ENCODE data around the gene SLC41A3.
"Not testable (repeated sequence)": the region's sequence is repeated elsewhere in the genome, so short reads cannot be mapped to it uniquely, and the experiment has no call there.

The SLC41A3 gene

GRCh38 chr3:126106336-126107202 lies 22.6 kb upstream of the SLC41A3 start:
- DNase-seq (ENCODE audit: low read depth in 2 of 2): no peak

- no peak for DNase-seq (ENCODE audit: low read depth in 2 of 2)
These were observed 21.8 kb upstream of the SLC41A3 start for GRCh38 chr3:126105691-126106187.

- DNase-seq (ENCODE audit: low read depth in 2 of 2): no peak
These were observed 21.1 kb upstream of the SLC41A3 start for GRCh38 chr3:126104742-126105605.

GRCh38 chr3:126104028-126104635 lies 20.2 kb upstream of the SLC41A3 start:
- no peak for DNase-seq (ENCODE audit: low read depth in 2 of 2)

- no peak for DNase-seq (ENCODE audit: low read depth in 2 of 2)
These were observed 19.4 kb upstream of the SLC41A3 start for GRCh38 chr3:126103121-126104027.

- DNase-seq (ENCODE audit: low read depth in 2 of 2): no peak
These were observed 18.6 kb upstream of the SLC41A3 start for GRCh38 chr3:126102530-126102951.

GRCh38 chr3:126102011-126102410 lies 18.1 kb upstream of the SLC41A3 start:
- DNase-seq (ENCODE audit: low read depth in 2 of 2): no peak

GRCh38 chr3:126101521-126101982 lies 17.6 kb upstream of the SLC41A3 start:
- DNase-seq (ENCODE audit: low read depth in 2 of 2): no peak

GRCh38 chr3:126100634-126101301 lies 16.8 kb upstream of the SLC41A3 start:
- DNase-seq (ENCODE audit: low read depth in 2 of 2): no peak

GRCh38 chr3:126100269-126100633 lies 16.3 kb upstream of the SLC41A3 start:
- DNase-seq (ENCODE audit: low read depth in 2 of 2): no peak

GRCh38 chr3:126098391-126098858 lies 14.5 kb upstream of the SLC41A3 start:
- DNase-seq (ENCODE audit: low read depth in 2 of 2): no peak

GRCh38 chr3:126097801-126098200 lies 13.9 kb upstream of the SLC41A3 start:
- DNase-seq (ENCODE audit: low read depth in 2 of 2): no peak

GRCh38 chr3:126096274-126096673 lies 12.3 kb upstream of the SLC41A3 start:
- not testable (repeated sequence) for DNase-seq (ENCODE audit: low read depth in 2 of 2)

GRCh38 chr3:126092128-126092527 lies 8.2 kb upstream of the SLC41A3 start:
- not testable (repeated sequence) for DNase-seq (ENCODE audit: low read depth in 2 of 2)

GRCh38 chr3:126087552-126088175 lies 3.7 kb upstream of the SLC41A3 start:
- DNase-seq (ENCODE audit: low read depth in 2 of 2): no peak

GRCh38 chr3:126085841-126086240 lies 1.9 kb upstream of the SLC41A3 start:
- no peak for DNase-seq (ENCODE audit: low read depth in 2 of 2)

GRCh38 chr3:126085276-126085675 lies 1.4 kb upstream of the SLC41A3 start:
- no peak for DNase-seq (ENCODE audit: low read depth in 2 of 2)

- no peak for DNase-seq (ENCODE audit: low read depth in 2 of 2)
These were observed 850 bp upstream of the SLC41A3 start for GRCh38 chr3:126084768-126085180.

- peak in 1 of 2 donors; percentile 20 for DNase-seq (ENCODE audit: low read depth in 2 of 2)
These were observed 412 bp downstream of the SLC41A3 start for GRCh38 chr3:126083511-126083912.

GRCh38 chr3:126083138-126083445 lies 832 bp downstream of the SLC41A3 start:
- DNase-seq (ENCODE audit: low read depth in 2 of 2): no peak
